Stimulated activated CD8-positive, alpha-beta memory T cell treated with anti-CD3 and anti-CD28 coated beads, Interleukin-12 subunit alpha, Interleukin-12 subunit beta, amount 100 ng/mL, for 1 hour (primary cell): ENCODE results near the gene GRIN3A.
"Not testable (repeated sequence)": the region's sequence is repeated elsewhere in the genome, so short reads cannot be mapped to it uniquely, and the experiment has no call there.

Source experiments
- DNase-seq: peaks from one replicate; pipeline ENCODE4 v3.0.0-alpha.2; 2020; ENCODE audit warnings: low read depth

GRIN3A gene

GRCh38 chr9:101578378-101578777, 160.1 kb downstream of the GRIN3A start:
- no peak for DNase-seq

GRCh38 chr9:101574731-101575333, 163.6 kb downstream of the GRIN3A start:
- no peak for DNase-seq

GRCh38 chr9:101572316-101572715, 166.1 kb downstream of the GRIN3A start:
- DNase-seq: no peak

GRCh38 chr9:101571114-101571513, 167.3 kb downstream of the GRIN3A start:
- no peak for DNase-seq

GRCh38 chr9:101569741-101570501, 168.5 kb downstream of the GRIN3A start:
- DNase-seq: no peak

- DNase-seq: no peak
Measured at GRCh38 chr9:101567725-101568350, 170.6 kb downstream of the GRIN3A start.

GRCh38 chr9:101566904-101567724, 171.3 kb downstream of the GRIN3A start:
- DNase-seq: no peak

GRCh38 chr9:101564252-101564651, 174.2 kb downstream of the GRIN3A start:
- DNase-seq: no peak

- DNase-seq: no peak
Measured at GRCh38 chr9:101562966-101563365, 175.5 kb downstream of the GRIN3A start.

GRCh38 chr9:101561740-101562139, 176.7 kb downstream of the GRIN3A start:
- no peak for DNase-seq

- not testable (repeated sequence) for DNase-seq
Measured at GRCh38 chr9:101549472-101550098, 188.9 kb downstream of the GRIN3A start.

- no peak for DNase-seq
Measured at GRCh38 chr9:101543098-101543735, 195.2 kb downstream of the GRIN3A start.

GRCh38 chr9:101540069-101540468, 198.4 kb downstream of the GRIN3A start:
- no peak for DNase-seq

GRCh38 chr9:101536938-101537337, 201.5 kb downstream of the GRIN3A start:
- DNase-seq: no peak

GRCh38 chr9:101536351-101536750, 202.1 kb downstream of the GRIN3A start:
- DNase-seq: no peak

- DNase-seq: peak; percentile 100
Measured at GRCh38 chr9:101533334-101534204, 204.9 kb downstream of the GRIN3A start, which contains the start of gene RNF20. RNF20 (plus strand) TSS chr9:101533853; CDS start chr9:101535424, 1,571 bp downstream.

- peak; percentile 51 for DNase-seq
Measured at GRCh38 chr9:101530076-101530711, 208.3 kb downstream of the GRIN3A start.

GRCh38 chr9:101528015-101528414, 210.4 kb downstream of the GRIN3A start:
- no peak for DNase-seq

- DNase-seq: no peak
Measured at GRCh38 chr9:101527066-101527465, 211.4 kb downstream of the GRIN3A start.

GRCh38 chr9:101524371-101524770, 214.1 kb downstream of the GRIN3A start:
- DNase-seq: no peak
